ENCODE results near the gene DHX30.

Gene DHX30

DNA sequence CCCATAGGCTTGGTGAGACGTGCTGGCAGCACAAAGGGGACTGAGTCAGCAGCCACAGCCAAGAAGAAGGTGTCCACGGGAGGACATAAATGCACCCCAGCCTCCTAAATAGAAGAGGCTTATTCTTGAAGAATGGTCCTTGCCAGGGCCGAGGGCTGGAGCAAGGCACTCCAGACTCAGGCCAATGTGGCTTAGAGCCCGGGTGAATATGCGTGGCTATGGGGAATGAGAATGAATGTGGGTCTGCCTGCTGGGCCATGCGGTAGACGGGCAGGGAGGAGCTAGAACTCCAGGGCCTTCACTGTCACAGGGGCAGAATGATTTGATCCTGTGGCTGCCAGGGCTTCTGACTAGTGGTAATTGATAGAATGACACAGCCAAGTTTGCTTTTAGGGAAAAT is 34.0 kb downstream of the DHX30 start (continued):
- TF ChIP-seq GFI1B (tag by site-specific recombination; IDR thresholded peaks at IDR 0.05) (no peak), HOXD13 (CRISPR knock-in tag; IDR thresholded peaks at IDR 0.05; ENCODE audit: borderline replicate concordance) (no peak), GLI4 (tag by site-specific recombination; IDR thresholded peaks at IDR 0.05) (no peak)
- TF ChIP-seq, protein P1, sequence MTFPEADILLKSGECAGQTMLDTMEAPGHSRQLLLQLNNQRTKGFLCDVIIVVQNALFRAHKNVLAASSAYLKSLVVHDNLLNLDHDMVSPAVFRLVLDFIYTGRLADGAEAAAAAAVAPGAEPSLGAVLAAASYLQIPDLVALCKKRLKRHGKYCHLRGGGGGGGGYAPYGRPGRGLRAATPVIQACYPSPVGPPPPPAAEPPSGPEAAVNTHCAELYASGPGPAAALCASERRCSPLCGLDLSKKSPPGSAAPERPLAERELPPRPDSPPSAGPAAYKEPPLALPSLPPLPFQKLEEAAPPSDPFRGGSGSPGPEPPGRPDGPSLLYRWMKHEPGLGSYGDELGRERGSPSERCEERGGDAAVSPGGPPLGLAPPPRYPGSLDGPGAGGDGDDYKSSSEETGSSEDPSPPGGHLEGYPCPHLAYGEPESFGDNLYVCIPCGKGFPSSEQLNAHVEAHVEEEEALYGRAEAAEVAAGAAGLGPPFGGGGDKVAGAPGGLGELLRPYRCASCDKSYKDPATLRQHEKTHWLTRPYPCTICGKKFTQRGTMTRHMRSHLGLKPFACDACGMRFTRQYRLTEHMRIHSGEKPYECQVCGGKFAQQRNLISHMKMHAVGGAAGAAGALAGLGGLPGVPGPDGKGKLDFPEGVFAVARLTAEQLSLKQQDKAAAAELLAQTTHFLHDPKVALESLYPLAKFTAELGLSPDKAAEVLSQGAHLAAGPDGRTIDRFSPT (tag by site-specific recombination; IDR thresholded peaks at IDR 0.05), result no peak

DNA sequence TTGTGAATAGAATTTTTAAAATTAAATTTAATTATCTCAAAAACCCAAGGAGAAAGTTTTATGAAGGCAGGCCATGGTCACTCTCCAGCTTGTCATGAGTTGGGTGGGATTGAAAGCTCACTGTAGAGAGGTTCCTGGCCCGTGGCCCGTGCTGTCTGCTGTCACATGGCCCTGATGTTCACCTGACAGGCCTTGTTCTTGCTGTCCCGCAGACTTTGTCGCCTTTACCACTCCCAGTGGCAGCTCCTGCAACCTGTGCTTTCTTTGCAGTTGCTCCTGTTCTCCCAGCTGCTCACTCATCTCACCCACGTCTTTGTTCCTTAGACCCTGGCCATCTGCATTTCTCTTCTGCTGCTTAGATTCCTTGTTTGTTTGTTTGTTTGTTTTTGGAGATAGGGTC is 35.6 kb downstream of the DHX30 start:
- no peak overlapping the region for H3K4me3 ChIP-seq (ENCODE audit: low read depth, low read length)
- ChIA-PET POLR2A (interaction anchor here (0.7 to 1.5 kb wide), 3 partner anchors 11 to 313 kb away, joined by 5 to 11 read pairs (median 5); no protein-coding TSS in a partner anchor), CTCF (interaction anchor here (0.6 to 4.1 kb wide), 10 partner anchors 12 to 320 kb away, joined by 3 to 37 read pairs (median 6); no protein-coding TSS in a partner anchor)
- H3K4me1 ChIP-seq (ENCODE audit: control insufficient read depth, insufficient read depth, low read length), result no peaks in the 10 kb centered on the region
- no peak for TF ChIP-seq ZIC2 (tag by site-specific recombination; IDR thresholded peaks at IDR 0.05)
- TF ChIP-seq RBAK (tag by site-specific recombination; IDR thresholded peaks at IDR 0.05), result no peak
- TF ChIP-seq, protein P2, sequence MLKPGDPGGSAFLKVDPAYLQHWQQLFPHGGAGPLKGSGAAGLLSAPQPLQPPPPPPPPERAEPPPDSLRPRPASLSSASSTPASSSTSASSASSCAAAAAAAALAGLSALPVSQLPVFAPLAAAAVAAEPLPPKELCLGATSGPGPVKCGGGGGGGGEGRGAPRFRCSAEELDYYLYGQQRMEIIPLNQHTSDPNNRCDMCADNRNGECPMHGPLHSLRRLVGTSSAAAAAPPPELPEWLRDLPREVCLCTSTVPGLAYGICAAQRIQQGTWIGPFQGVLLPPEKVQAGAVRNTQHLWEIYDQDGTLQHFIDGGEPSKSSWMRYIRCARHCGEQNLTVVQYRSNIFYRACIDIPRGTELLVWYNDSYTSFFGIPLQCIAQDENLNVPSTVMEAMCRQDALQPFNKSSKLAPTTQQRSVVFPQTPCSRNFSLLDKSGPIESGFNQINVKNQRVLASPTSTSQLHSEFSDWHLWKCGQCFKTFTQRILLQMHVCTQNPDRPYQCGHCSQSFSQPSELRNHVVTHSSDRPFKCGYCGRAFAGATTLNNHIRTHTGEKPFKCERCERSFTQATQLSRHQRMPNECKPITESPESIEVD (tag by site-specific recombination; IDR thresholded peaks at IDR 0.05), result no peak
- no peak for TF ChIP-seq ZSCAN16 (tag by site-specific recombination; IDR thresholded peaks at IDR 0.05)
- TF ChIP-seq ZNF792 (tag by site-specific recombination; IDR thresholded peaks at IDR 0.05), result no peak
- TF ChIP-seq ZNF37A (tag by site-specific recombination; IDR thresholded peaks at IDR 0.05), result no peak
- TF ChIP-seq, protein P3, sequence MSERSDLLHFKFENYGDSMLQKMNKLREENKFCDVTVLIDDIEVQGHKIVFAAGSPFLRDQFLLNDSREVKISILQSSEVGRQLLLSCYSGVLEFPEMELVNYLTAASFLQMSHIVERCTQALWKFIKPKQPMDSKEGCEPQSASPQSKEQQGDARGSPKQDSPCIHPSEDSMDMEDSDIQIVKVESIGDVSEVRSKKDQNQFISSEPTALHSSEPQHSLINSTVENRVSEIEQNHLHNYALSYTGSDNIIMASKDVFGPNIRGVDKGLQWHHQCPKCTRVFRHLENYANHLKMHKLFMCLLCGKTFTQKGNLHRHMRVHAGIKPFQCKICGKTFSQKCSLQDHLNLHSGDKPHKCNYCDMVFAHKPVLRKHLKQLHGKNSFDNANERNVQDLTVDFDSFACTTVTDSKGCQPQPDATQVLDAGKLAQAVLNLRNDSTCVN (tag by site-specific recombination; optimal IDR thresholded peaks at IDR 0.05), result peak; percentile 9
- TF ChIP-seq MYNN (tag by site-specific recombination; IDR thresholded peaks at IDR 0.05; ENCODE audit: borderline replicate concordance), result no peak
- peaks cover 17 to 93% of the 10 kb centered on the region in 2 experiments for H3K36me3 ChIP-seq (ENCODE audit: control insufficient read depth in 2 of 2, insufficient read depth in 1 of 2, low read length in 2 of 2)
- no peak overlapping the region for H3K27ac ChIP-seq (ENCODE audit: extremely low read depth, low read depth, low read length)
- no peaks in the 10 kb centered on the region for H3K9me3 ChIP-seq (ENCODE audit: control insufficient read depth, insufficient read depth, low read depth, low read length)

DNA sequence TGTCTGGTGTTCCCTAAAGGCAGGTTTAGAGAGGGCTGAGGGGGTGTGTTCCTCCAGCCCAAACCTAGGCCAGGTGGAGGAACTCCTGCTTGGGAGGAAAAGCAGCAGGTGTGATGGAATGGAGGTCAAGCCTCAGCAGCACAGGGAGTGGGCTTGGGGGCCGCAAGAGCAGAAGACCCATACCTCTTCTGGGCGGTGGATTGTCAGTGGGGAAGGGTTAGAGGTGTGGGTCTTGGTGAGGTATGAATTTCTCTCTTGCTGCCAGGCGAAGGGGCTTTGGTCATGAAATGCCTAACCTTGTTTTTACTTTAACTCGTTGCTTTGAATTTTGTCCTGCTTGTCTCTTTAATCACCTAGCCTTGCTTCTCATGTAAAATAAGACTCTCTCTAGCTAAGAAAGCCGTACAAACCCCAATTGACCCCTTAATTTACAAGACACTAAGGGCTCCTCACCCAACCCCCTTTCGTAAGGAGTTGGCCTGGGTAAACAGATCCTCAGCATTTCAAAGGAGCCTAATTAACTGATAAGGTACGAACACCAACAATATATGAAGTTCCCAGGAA is 38.9 kb downstream of the DHX30 start:
- TF ChIP-seq ZFP41 (tag by site-specific recombination; IDR thresholded peaks at IDR 0.05; ENCODE audit: borderline replicate concordance) (no peak), PRDM1 (tag by site-specific recombination; IDR thresholded peaks at IDR 0.05) (no peak), ZNF335 (tag by site-specific recombination; conservative IDR thresholded peaks at IDR 0.05) (no peak), KLF9 (tag by site-specific recombination; IDR thresholded peaks at IDR 0.05; ENCODE audit: low read depth) (no peak)
- no peaks in the 10 kb centered on the region for H3K9me3 ChIP-seq (ENCODE audit: control insufficient read depth, insufficient read depth, low read depth, low read length)
- ChIA-PET CTCF (interaction anchor here (1.6 kb wide), 1 partner anchor 148 kb away, joined by 6 read pairs; no protein-coding TSS in a partner anchor), POLR2A (no interaction called here)
- peaks cover 17 to 98% of the 10 kb centered on the region in 2 experiments for H3K36me3 ChIP-seq (ENCODE audit: control insufficient read depth in 2 of 2, insufficient read depth in 1 of 2, low read length in 2 of 2)
- no peak overlapping the region for H3K27ac ChIP-seq (ENCODE audit: extremely low read depth, low read depth, low read length)
- H3K4me3 ChIP-seq (ENCODE audit: low read depth, low read length), result no peak overlapping the region
- no peaks in the 10 kb centered on the region for H3K4me1 ChIP-seq (ENCODE audit: control insufficient read depth, insufficient read depth, low read length)
